Calu3 (cell line): ENCODE measurements around the gene SNTB2. TPM values are rescaled to one million over a fixed set of nuclear protein-coding genes. Genes with fewer than 3 reads are reported as not detected.

Experiments
- BruUV-seq: library from RNA; stranded (reverse); fragments of 400-500 nt; replicated peaks from 2 replicates; lab custom pipeline; 2021; lab: Mats Ljungman, UMichigan
- CTCF ChIA-PET: fragments of 300-600 bp; sonication (Branson Sonifier 250); formaldehyde crosslinking; loops from one replicate; lab custom pipeline; 2022; ENCODE audit warnings: antibody characterized with exemption; lab: Charles Lee
- DNase-seq: peaks from one replicate; pipeline ENCODE4 v3.0.0; 2022
- H3K27ac Mint-ChIP-seq: one replicate; pipeline ENCODE4 v1.8.0; 2022; ENCODE audit warnings: mixed read lengths; ENCODE audit not compliant: unreplicated experiment
- H3K27me3 Mint-ChIP-seq: one replicate; pipeline ENCODE4 v1.8.0; 2022; ENCODE audit warnings: mixed read lengths; ENCODE audit not compliant: unreplicated experiment
- H3K36me3 Mint-ChIP-seq: one replicate; pipeline ENCODE4 v1.8.0; 2022; ENCODE audit warnings: mild to moderate bottlenecking, moderate library complexity, mixed read lengths; ENCODE audit not compliant: insufficient read depth, unreplicated experiment
- H3K4me1 Mint-ChIP-seq: one replicate; pipeline ENCODE4 v1.8.0; 2022; ENCODE audit warnings: mild to moderate bottlenecking, low read depth, mixed read lengths; ENCODE audit not compliant: unreplicated experiment
- H3K4me3 Mint-ChIP-seq: one replicate; pipeline ENCODE4 v1.8.0; 2022; ENCODE audit warnings: mild to moderate bottlenecking, low read depth, moderate library complexity, mixed read lengths; ENCODE audit not compliant: unreplicated experiment
- H3K9me3 Mint-ChIP-seq: one replicate; pipeline ENCODE4 v1.8.0; 2022; ENCODE audit warnings: low read depth, mixed read lengths; ENCODE audit not compliant: unreplicated experiment
- CTCF ChIP-seq: fragments of 200-600 bp; IDR thresholded peaks from one replicate; pipeline ENCODE4 v1.8.0; 2022; ENCODE audit warnings: antibody characterized with exemption; ENCODE audit not compliant: unreplicated experiment
- intact Hi-C: fragments of 100-400 bp; cut with micrococcal nuclease; formaldehyde crosslinking; loops from one replicate; pipeline ENCODE4 v1.10.0; 2022; ENCODE audit not compliant: unreplicated experiment
- total RNA-seq: library from RNA; stranded (reverse); gene quantifications from 2 replicates; pipeline ENCODE4 v1.2.3, GENCODE V29; 2022

SNTB2 gene
- total RNA-seq, 1 experiment from 2014 or later: 29.3 TPM

GRCh38 chr16:69217433-69217832 is 30.5 kb downstream of the SNTB2 start:
- Mint-ChIP-seq H3K4me1 (peaks cover 38% of the 10 kb centered on the region), H3K36me3 (peaks cover 4% of the 10 kb centered on the region), H3K4me3 (no peak overlapping the region), H3K27me3 (no peaks in the 10 kb centered on the region), H3K27ac (no peak overlapping the region), H3K9me3 (no peaks in the 10 kb centered on the region)
- intact Hi-C loops: no loop called here
- no peak for TF ChIP-seq CTCF
- BruUV-seq: no TSS peak
- CTCF ChIA-PET: interaction anchor here (0.5 to 1.0 kb wide), 4 partner anchors 9 to 119 kb away, joined by 3 read pairs; no protein-coding TSS in a partner anchor
- DNase-seq: peak; percentile 1

GRCh38 chr16:69219279-69219678 is 32.3 kb downstream of the SNTB2 start:
- H3K9me3 Mint-ChIP-seq: no peaks in the 10 kb centered on the region
- DNase-seq: no peak
- H3K4me3 Mint-ChIP-seq: no peak overlapping the region
- peaks cover 4% of the 10 kb centered on the region for H3K36me3 Mint-ChIP-seq
- no TSS peak for BruUV-seq
- H3K27me3 Mint-ChIP-seq: no peaks in the 10 kb centered on the region
- CTCF ChIA-PET: no interaction called here
- no peak for TF ChIP-seq CTCF
- H3K27ac Mint-ChIP-seq: no peak overlapping the region
- peaks cover 39% of the 10 kb centered on the region for H3K4me1 Mint-ChIP-seq
- intact Hi-C loops: no loop called here

GRCh38 chr16:69223882-69224281 is 36.9 kb downstream of the SNTB2 start:
- CTCF ChIA-PET: no interaction called here
- DNase-seq: no peak
- H3K27ac Mint-ChIP-seq: no peak overlapping the region
- no TSS peak for BruUV-seq
- intact Hi-C loops: no loop called here
- H3K4me3 Mint-ChIP-seq: no peak overlapping the region
- H3K27me3 Mint-ChIP-seq: no peaks in the 10 kb centered on the region
- no peak for TF ChIP-seq CTCF
- H3K9me3 Mint-ChIP-seq: no peaks in the 10 kb centered on the region
- no peaks in the 10 kb centered on the region for H3K36me3 Mint-ChIP-seq
- H3K4me1 Mint-ChIP-seq: peaks cover 14% of the 10 kb centered on the region

- TF ChIP-seq CTCF: no peak
- CTCF ChIA-PET: no interaction called here
- Mint-ChIP-seq H3K27me3 (no peaks in the 10 kb centered on the region), H3K36me3 (no peaks in the 10 kb centered on the region), H3K4me1 (peaks cover 8% of the 10 kb centered on the region), H3K9me3 (no peaks in the 10 kb centered on the region), H3K27ac (no peak overlapping the region), H3K4me3 (no peak overlapping the region)
- no peak for DNase-seq
- intact Hi-C loops: no loop called here
- no TSS peak for BruUV-seq
These were observed 38.2 kb downstream of the SNTB2 start for GRCh38 chr16:69225121-69225520.
